HepG2 (cell line): ENCODE data around the gene VAMP5. TPM values are rescaled to one million over a fixed set of nuclear protein-coding genes. Genes with fewer than 3 reads are reported as not detected.

Experiments
- GATAD1 ChIP-seq: IDR thresholded peaks from 2 replicates; pipeline ENCODE4 v1.6.1; 2016; ENCODE audit warnings: missing genetic modification reagents, missing compliant biosample characterization
- GLI4 ChIP-seq: sonication (generic); formaldehyde crosslinking; IDR thresholded peaks from 2 replicates; pipeline ENCODE4 v1.5.1; 2020; ENCODE audit warnings: missing genetic modification reagents, mild to moderate bottlenecking, moderate library complexity, borderline replicate concordance
- GTF2F1 ChIP-seq: fragments of 150-350 bp; IDR thresholded peaks from 2 replicates; pipeline ENCODE4 v1.6.1; 2014; ENCODE audit warnings: low read length
- HINFP ChIP-seq: sonication (generic); formaldehyde crosslinking; IDR thresholded peaks from 2 replicates; pipeline ENCODE4 v1.4.0; 2020; ENCODE audit warnings: low read depth, mild to moderate bottlenecking, missing genetic modification reagents
- HNRNPH1 ChIP-seq: fragments of 200-400 bp; formaldehyde crosslinking; optimal IDR thresholded peaks from 2 replicates; pipeline ENCODE3; 2017; ENCODE audit warnings: mild to moderate bottlenecking, low read depth, low read length
- JUND ChIP-seq: sonication (generic); formaldehyde crosslinking; IDR thresholded peaks from 2 replicates; pipeline ENCODE4 v1.8.0; 2022; ENCODE audit warnings: mild to moderate bottlenecking, missing genetic modification reagents
- POGK ChIP-seq: sonication (generic); formaldehyde crosslinking; conservative IDR thresholded peaks from 2 replicates; pipeline ENCODE4 v1.8.0; 2022; ENCODE audit warnings: mild to moderate bottlenecking, moderate library complexity, missing genetic modification reagents
- POLR2G ChIP-seq: fragments of 200-400 bp; formaldehyde crosslinking; IDR thresholded peaks from 2 replicates; pipeline ENCODE4 v1.6.1; 2018; ENCODE audit warnings: mild to moderate bottlenecking, low read depth, low read length, moderate library complexity
- RBM22 ChIP-seq: fragments of 200-400 bp; formaldehyde crosslinking; optimal IDR thresholded peaks from 2 replicates; pipeline ENCODE3; 2017; ENCODE audit warnings: mild to moderate bottlenecking, low read length, moderate library complexity
- SNAI1 ChIP-seq: sonication (generic); formaldehyde crosslinking; IDR thresholded peaks from 2 replicates; pipeline ENCODE4 v1.5.0; 2020; ENCODE audit warnings: mild to moderate bottlenecking, missing genetic modification reagents, borderline replicate concordance
- TCF12 ChIP-seq, 2 experiments: fragments of 450-650 bp in 1 of 2; sonication (generic) in 1 of 2; formaldehyde crosslinking in 1 of 2; IDR thresholded peaks; 2 replicates each; pipeline versions ENCODE4 v1.6.1 to v1.8.0; 2017 to 2022; ENCODE audit warnings: antibody characterized with exemption in 1 of 2, mild to moderate bottlenecking in 1 of 2, missing genetic modification reagents in 1 of 2, moderate library complexity in 1 of 2
- TSC22D2 ChIP-seq: sonication (generic); formaldehyde crosslinking; IDR thresholded peaks from 2 replicates; pipeline ENCODE4 v1.5.1; 2020; ENCODE audit warnings: missing genetic modification reagents, mild to moderate bottlenecking, borderline replicate concordance
- ZNF230 ChIP-seq: sonication (generic); formaldehyde crosslinking; IDR thresholded peaks from 2 replicates; pipeline ENCODE4 v1.4.0; 2020; ENCODE audit warnings: mild to moderate bottlenecking, missing genetic modification reagents
- ZNF468 ChIP-seq: sonication (generic); formaldehyde crosslinking; IDR thresholded peaks from 2 replicates; pipeline ENCODE4 v1.8.0; 2022; ENCODE audit warnings: mild to moderate bottlenecking, moderate library complexity, missing genetic modification reagents
- ZNF557 ChIP-seq: sonication (generic); formaldehyde crosslinking; IDR thresholded peaks from 2 replicates; pipeline ENCODE4 v1.4.0; 2020; ENCODE audit warnings: missing genetic modification reagents
- ZNF609 ChIP-seq: sonication (generic); formaldehyde crosslinking; IDR thresholded peaks from 2 replicates; pipeline ENCODE4 v1.4.0; 2020; ENCODE audit warnings: mild to moderate bottlenecking, missing genetic modification reagents, borderline replicate concordance
- ZNF768 ChIP-seq: sonication (generic); formaldehyde crosslinking; IDR thresholded peaks from 2 replicates; pipeline ENCODE4 v1.4.0; 2020; ENCODE audit warnings: missing genetic modification reagents
- ZUFSP ChIP-seq: sonication (generic); formaldehyde crosslinking; IDR thresholded peaks from 2 replicates; pipeline ENCODE4 v1.9.0; 2021; ENCODE audit warnings: missing genetic modification reagents, mild to moderate bottlenecking, borderline replicate concordance
- polyA plus RNA-seq, 8 experiments: library from polyadenylated mRNA; depleted of rRNA in 3 of 8; stranded (reverse) in 7 of 8; unstranded in 1 of 8; fragments of >200 nt; fragmentation: Illumina TruSeq in 4 of 8; extraction: Trizol in 4 of 8; gene quantifications; 2 replicates each; pipeline versions ENCODE4 v1.2.1 to v1.2.3, GENCODE V29; 2011 to 2016; ENCODE audit warnings: low read depth in 4 of 8, missing spikeins in 1 of 8, mixed read lengths in 1 of 8; ENCODE audit not compliant: insufficient read depth in 1 of 8
- total RNA-seq, 5 experiments: library from RNA; depleted of rRNA; stranded (reverse); fragments of >200 nt; fragmentation: Illumina TruSeq; extraction: Trizol; gene quantifications; 2 replicates each; pipeline ENCODE4 v1.2.3, GENCODE V29; 2016; ENCODE audit warnings: low read depth in 1 of 5

VAMP5 gene
- total and polyA plus RNA-seq, 2 of the 13 experiments (the other 11 are each of a cell fraction or from before 2014, with no cell fraction given): 7.2 to 56.7 TPM

- TF ChIP-seq POLR2G (peak; percentile 100), ZNF230 (CRISPR knock-in tag) (peak; percentile 78), HNRNPH1 (peak; percentile 38), HINFP (CRISPR knock-in tag) (peak; percentile 91), TSC22D2 (CRISPR knock-in tag) (peak; percentile 69; the same call in 1 of the 2 replicates), ZNF468 (CRISPR knock-in tag) (no peak), ZNF768 (CRISPR knock-in tag) (peak; percentile 52), JUND (CRISPR knock-in tag) (no peak), POGK (CRISPR knock-in tag) (peak; percentile 74), RBM22 (peak; percentile 78), GLI4 (CRISPR knock-in tag) (peak; percentile 63; the same call in 1 of the 2 replicates), SNAI1 (CRISPR knock-in tag) (peak; percentile 53; the same call in 1 of the 2 replicates), TCF12 (IDR thresholded peaks at IDR 0.05) (no peak), TCF12 (CRISPR knock-in tag; IDR thresholded peaks at IDR 0.05) (peak; percentile 81), GATAD1 (CRISPR knock-in tag) (peak; percentile 97), ZNF609 (peak; percentile 31), ZUFSP (no peak), GTF2F1 (peak; percentile 24; the same call in 1 of the 2 replicates), ZNF557 (CRISPR knock-in tag) (no peak)
Observed at GRCh38 chr2:85561280-85562212, 22.7 kb upstream of the VAMP5 start, which contains the start of gene GGCX (continued).
